Endothelial cell of umbilical vein (primary cell): ENCODE data around the gene MCC. TPM values are rescaled to one million over a fixed set of nuclear protein-coding genes. Genes with fewer than 3 reads are reported as not detected.

Experiments
- BruUV-seq: library from RNA; stranded (reverse); fragments of 400-500 nt; replicated peaks from 2 replicates; lab custom pipeline; 2021; lab: Mats Ljungman, UMichigan
- CTCF ChIA-PET: fragments of 300-600, 350-600 bp; sonication (Branson Sonifier 250); formaldehyde crosslinking; loops from one replicate; lab custom pipeline; 2021; ENCODE audit warnings: antibody characterized with exemption, inconsistent platforms; lab: Charles Lee
- POLR2A ChIA-PET: fragments of 300-600, 350-600 bp; sonication (Branson Sonifier 250); formaldehyde crosslinking; loops from one replicate; lab custom pipeline; 2021; ENCODE audit warnings: antibody characterized with exemption, inconsistent platforms; lab: Charles Lee
- DNase-seq: peaks from one replicate; pipeline ENCODE4 v3.0.0-alpha.2; 2011; ENCODE audit warnings: low read depth, low spot score
- FAIRE-seq: peaks from 2 replicates; lab custom pipeline; 2011; peaks lifted over from hg19 to GRCh38; lab: Jason Lieb, UNC
- H2AFZ ChIP-seq: 2 replicates; pipeline ENCODE4 v1.6.0; 2012; ENCODE audit warnings: low read depth, low read length, control low read depth, inconsistent platforms
- H3K27ac ChIP-seq: 2 replicates; pipeline ENCODE4 v1.5.1; 2011; ENCODE audit warnings: low read depth, mild to moderate bottlenecking, control low read depth, low read length, moderate library complexity; ENCODE audit not compliant: insufficient read depth
- H3K27me3 ChIP-seq, 2 experiments: 2 replicates each; pipeline versions ENCODE4 v1.6.0 to v1.6.1; 2011; ENCODE audit warnings: low read length in 2 of 2, mixed read lengths in 1 of 2; ENCODE audit not compliant: control insufficient read depth in 2 of 2, insufficient read depth in 2 of 2
- H3K36me3 ChIP-seq, 2 experiments: 2 replicates in 1 of 2; 3 replicates in 1 of 2; pipeline ENCODE4 v1.5.1; 2011; ENCODE audit warnings: low read length in 2 of 2, mild to moderate bottlenecking in 1 of 2, moderate library complexity in 1 of 2; ENCODE audit not compliant: control insufficient read depth in 2 of 2, insufficient read depth in 2 of 2; ENCODE audit errors: extremely low read depth in 1 of 2
- H3K4me1 ChIP-seq: 3 replicates; pipeline ENCODE4 v1.5.1; 2011; ENCODE audit warnings: mild to moderate bottlenecking, low read length; ENCODE audit not compliant: control insufficient read depth, insufficient read depth; ENCODE audit errors: extremely low read depth
- H3K4me2 ChIP-seq: 2 replicates; pipeline ENCODE4 v1.6.1; 2011; ENCODE audit warnings: low read length, control low read depth, mixed read lengths; ENCODE audit not compliant: insufficient read depth
- H3K4me3 ChIP-seq, 3 experiments: fragments of 200-600 bp in 1 of 3; sonication (generic), shearing (Covaris generic) in 1 of 3; replicated peaks in 1 of 3; 2 replicates each; pipeline ENCODE4 v1.5.1; 2011 to 2016; ENCODE audit warnings: control low read depth in 3 of 3, low read length in 3 of 3, mild to moderate bottlenecking in 2 of 3, inconsistent platforms in 1 of 3, low read depth in 1 of 3, moderate library complexity in 1 of 3; ENCODE audit not compliant: insufficient read depth in 1 of 3
- H3K79me2 ChIP-seq: 2 replicates; pipeline ENCODE4 v1.6.0; 2012; ENCODE audit warnings: low read length, inconsistent platforms; ENCODE audit not compliant: control insufficient read depth, insufficient read depth
- H3K9ac ChIP-seq: replicated peaks from 2 replicates; pipeline ENCODE3; 2011; ENCODE audit warnings: low read length, control low read depth; ENCODE audit not compliant: insufficient read depth; ENCODE audit errors: extremely low read depth
- H3K9me1 ChIP-seq: replicated peaks from 3 replicates; pipeline ENCODE4 v1.6.0; 2011; ENCODE audit warnings: mild to moderate bottlenecking, low read length; ENCODE audit not compliant: control insufficient read depth, insufficient read depth; ENCODE audit errors: extremely low read depth
- H3K9me3 ChIP-seq: replicated peaks from 2 replicates; pipeline ENCODE4 v1.5.1; 2012; ENCODE audit warnings: low read length, inconsistent platforms; ENCODE audit not compliant: control insufficient read depth, insufficient read depth
- H4K20me1 ChIP-seq: replicated peaks from 2 replicates; pipeline ENCODE3; 2011; ENCODE audit warnings: mild to moderate bottlenecking, low read length; ENCODE audit not compliant: control insufficient read depth, insufficient read depth; ENCODE audit errors: extremely low read depth
- CTCF ChIP-seq, 2 donors: IDR thresholded peaks; 1 replicate in 1 of 2; 2 replicates in 1 of 2; pipeline ENCODE4 v1.5.1; 2011; ENCODE audit warnings: low read length in 2 of 2, mild to moderate bottlenecking in 2 of 2, moderate library complexity in 2 of 2, control low read depth in 1 of 2, inconsistent platforms in 1 of 2, low read depth in 1 of 2; ENCODE audit not compliant: insufficient read depth in 1 of 2; ENCODE audit errors: extremely low read depth in 1 of 2
- EZH2 ChIP-seq: IDR thresholded peaks from 2 replicates; pipeline ENCODE4 v1.6.1; 2012; ENCODE audit warnings: borderline replicate concordance, low read depth, mild to moderate bottlenecking, moderate library complexity, low read length, inconsistent platforms; ENCODE audit not compliant: severe bottlenecking
- FOS ChIP-seq: IDR thresholded peaks from 2 replicates; pipeline ENCODE4 v1.6.1; 2011; ENCODE audit warnings: mild to moderate bottlenecking, low read length, moderate library complexity, borderline replicate concordance; ENCODE audit not compliant: insufficient read depth
- GATA2 ChIP-seq: IDR thresholded peaks from 2 replicates; pipeline ENCODE4 v1.7.0; 2011; ENCODE audit warnings: low read depth, mild to moderate bottlenecking, moderate library complexity, mixed read lengths, low read length; ENCODE audit not compliant: insufficient read length, insufficient read depth
- JUN ChIP-seq: IDR thresholded peaks from 2 replicates; pipeline ENCODE4 v1.6.1; 2011; ENCODE audit warnings: borderline replicate concordance, low read depth; ENCODE audit not compliant: insufficient read length, insufficient read depth
- MAX ChIP-seq: IDR thresholded peaks from 2 replicates; pipeline ENCODE4 v1.6.1; 2011; ENCODE audit not compliant: insufficient read depth, insufficient read length
- MYC ChIP-seq: IDR thresholded peaks from one replicate; pipeline ENCODE4 v1.6.1; 2011; ENCODE audit warnings: mild to moderate bottlenecking, low read depth, low read length
- POLR2A ChIP-seq: IDR thresholded peaks from 2 replicates; pipeline ENCODE4 v1.6.1; 2012; ENCODE audit warnings: low read depth, mild to moderate bottlenecking, control low read depth, low read length
- POLR2AphosphoS5 ChIP-seq: IDR thresholded peaks from 2 replicates; pipeline ENCODE4 v1.6.1; 2012; ENCODE audit warnings: low read depth, mild to moderate bottlenecking, control low read depth, low read length, moderate library complexity; ENCODE audit not compliant: insufficient read depth
- dilution Hi-C: fragments of 300-500 bp; cut with MboI; formaldehyde crosslinking; loops from one replicate; pipeline ENCODE4 v1.15.0; 2019; ENCODE audit warnings: low sequenced_read_pairs; ENCODE audit not compliant: extremely low pct_ligation_motif_present
- intact Hi-C: fragments of 100-400 bp; cut with micrococcal nuclease; formaldehyde crosslinking; loops from one replicate; pipeline ENCODE4 v1.10.0; 2022
- polyA plus RNA-seq, 4 experiments: library from polyadenylated mRNA; depleted of rRNA in 3 of 4; stranded (reverse) in 3 of 4; unstranded in 1 of 4; fragments of >200 nt; gene quantifications; 2 replicates each; pipeline versions ENCODE4 v1.2.1 to v1.2.3, GENCODE V29; 2011 to 2012; ENCODE audit warnings: missing spikeins in 1 of 4
- total RNA-seq: library from RNA; stranded (reverse); gene quantifications from 2 replicates; pipeline ENCODE4 v1.2.3, GENCODE V29; 2021

Gene MCC
- total and polyA plus RNA-seq, 2 donors (not counting 3 experiments of a cell fraction or from before 2014, with no cell fraction given), result 6.9 to 27.5 TPM

GRCh38 chr5:113059232-113060040 is 428.8 kb downstream of the MCC start:
- peak overlapping the region; percentile 53 for H3K4me2 ChIP-seq
- H3K9ac ChIP-seq, result peak overlapping the region; percentile 69
- TF ChIP-seq POLR2AphosphoS5 (no peak), JUN (peak; percentile 22), GATA2 (peak; percentile 13)
- ChIA-PET POLR2A (interaction anchor here (0.6 to 1.3 kb wide), 5 partner anchors 9 to 720 kb away, joined by 3 to 4 read pairs (median 4); no protein-coding TSS in a partner anchor), CTCF (interaction anchor here (0.7 to 2.4 kb wide), 21 partner anchors 9 to 553 kb away, joined by 3 to 17 read pairs (median 4); no protein-coding TSS in a partner anchor)
- H3K4me1 ChIP-seq, result peaks cover 16% of the 10 kb centered on the region
- intact Hi-C loops (loop anchor here (1.0 to 2.0 kb wide), 2 partner anchors 8 to 235 kb away; no protein-coding TSS in a partner anchor), dilution Hi-C loops (no loop called here)
- DNase-seq (peak; percentile 87), FAIRE-seq (peak; percentile 79)
- H4K20me1 ChIP-seq, result no peaks in the 10 kb centered on the region
- no peaks in the 10 kb centered on the region for H3K9me1 ChIP-seq
- peaks cover 8% of the 10 kb centered on the region in 2 experiments for H3K36me3 ChIP-seq
- no peaks in the 10 kb centered on the region for H3K79me2 ChIP-seq
- BruUV-seq, result no TSS peak
- peak overlapping the region; percentile 58 for H2AFZ ChIP-seq
- H3K27ac ChIP-seq, result peak overlapping the region; percentile 81
- H3K4me3 ChIP-seq, result no peak overlapping the region
- no peaks in the 10 kb centered on the region for H3K27me3 ChIP-seq
- H3K9me3 ChIP-seq, result no peaks in the 10 kb centered on the region

- POLR2A ChIA-PET, result interaction anchor here (1.0 to 1.3 kb wide), 3 partner anchors 8 to 272 kb away, joined by 3 to 4 read pairs (median 4); no protein-coding TSS in a partner anchor
- Histone ChIP-seq H3K36me3 (peaks cover 4 to 6% of the 10 kb centered on the region in 2 experiments), H3K27ac (peak overlapping the region; percentile 81), H3K27me3 (no peaks in the 10 kb centered on the region), H3K9me3 (no peaks in the 10 kb centered on the region), H2AFZ (peak overlapping the region; percentile 58), H3K4me2 (peak overlapping the region; percentile 53), H3K4me3 (no peak overlapping the region), H3K9me1 (no peaks in the 10 kb centered on the region), H3K9ac (peak overlapping the region; percentile 69), H4K20me1 (no peaks in the 10 kb centered on the region), H3K4me1 (peaks cover 16% of the 10 kb centered on the region), H3K79me2 (no peaks in the 10 kb centered on the region)
- dilution Hi-C loops, result no loop called here
- TF ChIP-seq JUN (no peak), GATA2 (no peak), FOS (no peak), CTCF (IDR thresholded peaks at IDR 0.05; ENCODE audit: extremely low read depth in 1 of 2, insufficient read depth in 1 of 2, low read depth in 1 of 2, low read length in 2 of 2) (no peak), MAX (no peak), EZH2 (no peak), MYC (no peak), POLR2AphosphoS5 (no peak), POLR2A (no peak)
- TSS peak; percentile 59 for BruUV-seq
- FAIRE-seq (no peak), DNase-seq (no peak)
- intact Hi-C loops, result loop anchor here (1.0 to 2.0 kb wide), 2 partner anchors 7 to 236 kb away; no protein-coding TSS in a partner anchor
- CTCF ChIA-PET, result interaction anchor here (0.7 to 2.4 kb wide), 21 partner anchors 8 to 553 kb away, joined by 3 to 17 read pairs (median 4); no protein-coding TSS in a partner anchor
Measured at GRCh38 chr5:113058706-113059226, 429.5 kb downstream of the MCC start.
